VCaP (cell line): ENCODE data around the gene ETV7.

Source experiments
- H3K27ac ChIP-seq: fragments of 450-650 bp; 2 replicates; pipeline ENCODE4 v1.5.1; 2017
- TF ChIP-seq, protein P1 (sequence below): fragments of 450-650 bp; conservative IDR thresholded peaks from 2 replicates; pipeline ENCODE4 v1.5.1; 2017; ENCODE audit warnings: mild to moderate bottlenecking, moderate library complexity

ETV7 gene

DNA sequence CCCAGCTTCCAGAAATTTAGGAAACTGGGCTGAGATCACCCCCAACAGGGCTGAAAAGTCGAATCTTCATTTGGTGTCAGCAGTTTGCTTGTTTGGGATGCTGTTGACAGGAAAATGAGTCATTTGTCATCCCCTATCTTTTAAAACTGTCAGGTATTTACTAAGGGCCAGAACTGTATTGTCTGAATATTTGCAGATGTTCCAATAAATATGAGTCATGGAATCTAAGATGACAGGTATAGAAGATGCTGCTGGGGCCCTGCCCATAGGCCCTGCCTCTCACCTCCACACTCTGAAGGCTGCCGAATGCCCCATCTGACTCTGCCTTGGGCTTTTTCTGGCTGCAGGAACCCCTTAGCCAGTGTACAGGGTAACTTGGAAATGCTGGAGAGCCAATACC is 3.9 kb downstream of the ETV7 start:
- TF ChIP-seq, protein P1, sequence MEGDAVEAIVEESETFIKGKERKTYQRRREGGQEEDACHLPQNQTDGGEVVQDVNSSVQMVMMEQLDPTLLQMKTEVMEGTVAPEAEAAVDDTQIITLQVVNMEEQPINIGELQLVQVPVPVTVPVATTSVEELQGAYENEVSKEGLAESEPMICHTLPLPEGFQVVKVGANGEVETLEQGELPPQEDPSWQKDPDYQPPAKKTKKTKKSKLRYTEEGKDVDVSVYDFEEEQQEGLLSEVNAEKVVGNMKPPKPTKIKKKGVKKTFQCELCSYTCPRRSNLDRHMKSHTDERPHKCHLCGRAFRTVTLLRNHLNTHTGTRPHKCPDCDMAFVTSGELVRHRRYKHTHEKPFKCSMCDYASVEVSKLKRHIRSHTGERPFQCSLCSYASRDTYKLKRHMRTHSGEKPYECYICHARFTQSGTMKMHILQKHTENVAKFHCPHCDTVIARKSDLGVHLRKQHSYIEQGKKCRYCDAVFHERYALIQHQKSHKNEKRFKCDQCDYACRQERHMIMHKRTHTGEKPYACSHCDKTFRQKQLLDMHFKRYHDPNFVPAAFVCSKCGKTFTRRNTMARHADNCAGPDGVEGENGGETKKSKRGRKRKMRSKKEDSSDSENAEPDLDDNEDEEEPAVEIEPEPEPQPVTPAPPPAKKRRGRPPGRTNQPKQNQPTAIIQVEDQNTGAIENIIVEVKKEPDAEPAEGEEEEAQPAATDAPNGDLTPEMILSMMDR, result no peak
- H3K27ac ChIP-seq, result no peak overlapping the region

DNA sequence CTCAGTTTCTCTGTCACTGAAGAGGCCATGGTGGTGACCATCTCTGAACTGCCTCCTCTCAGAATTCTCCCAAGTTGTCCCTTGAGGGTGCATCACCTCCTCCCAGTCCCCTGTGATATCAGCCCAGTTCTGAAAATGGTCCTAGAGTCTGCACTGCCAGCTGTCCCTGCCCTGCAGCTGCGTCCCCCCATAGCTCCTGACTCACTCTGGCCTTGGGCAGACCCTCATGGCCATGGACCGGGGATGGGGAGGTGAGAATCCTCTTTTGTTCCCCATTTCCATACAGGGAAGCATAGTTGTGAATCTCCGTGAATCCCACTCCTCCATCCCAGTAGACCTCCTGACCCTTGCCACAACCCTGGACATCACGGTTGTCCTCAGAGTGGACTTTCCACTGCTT is 4.5 kb downstream of the ETV7 start:
- no peak overlapping the region for H3K27ac ChIP-seq
- TF ChIP-seq, protein P1, result no peak

DNA sequence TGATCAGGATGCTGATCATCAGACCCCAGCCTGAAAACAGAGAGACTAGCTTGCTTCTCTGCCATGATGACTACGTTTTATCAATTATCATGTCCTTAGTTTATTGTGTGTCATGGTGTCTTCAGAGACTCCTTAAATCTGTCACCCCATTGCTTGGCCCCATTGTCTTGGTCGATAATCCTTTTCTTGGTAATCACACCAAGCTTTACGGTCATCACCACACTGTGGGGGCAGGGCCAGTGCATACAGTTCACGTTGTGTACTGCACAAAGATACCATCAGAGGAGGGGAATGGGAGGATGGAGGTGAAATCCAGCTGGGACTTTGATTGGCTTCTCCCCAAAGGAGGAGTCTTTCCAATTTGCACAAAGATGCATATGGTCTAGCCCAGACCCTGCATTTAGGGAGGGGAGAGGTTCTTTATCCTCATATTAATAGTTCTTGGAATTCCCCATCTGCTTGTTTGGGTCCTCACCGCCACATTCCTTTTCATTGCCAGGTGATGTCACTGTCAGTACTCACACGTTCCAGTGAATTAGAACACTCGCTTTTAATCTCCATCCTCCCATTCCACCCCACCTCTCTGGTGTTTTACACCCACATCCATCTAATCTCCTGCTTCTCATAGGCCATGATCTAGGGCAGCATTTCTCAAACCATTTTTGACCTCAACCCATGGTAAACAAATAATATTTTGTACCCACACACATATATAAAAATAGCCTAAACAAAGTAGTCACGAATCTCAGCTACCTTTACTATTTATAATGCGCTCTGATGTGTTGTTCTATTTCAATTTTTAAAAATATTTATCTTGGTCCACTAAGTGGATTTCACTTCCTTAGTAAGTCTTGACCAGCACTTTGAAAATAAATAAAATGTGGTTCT is 5.7 kb downstream of the ETV7 start:
- TF ChIP-seq, protein P1, result no peak
- H3K27ac ChIP-seq, result no peak overlapping the region

DNA sequence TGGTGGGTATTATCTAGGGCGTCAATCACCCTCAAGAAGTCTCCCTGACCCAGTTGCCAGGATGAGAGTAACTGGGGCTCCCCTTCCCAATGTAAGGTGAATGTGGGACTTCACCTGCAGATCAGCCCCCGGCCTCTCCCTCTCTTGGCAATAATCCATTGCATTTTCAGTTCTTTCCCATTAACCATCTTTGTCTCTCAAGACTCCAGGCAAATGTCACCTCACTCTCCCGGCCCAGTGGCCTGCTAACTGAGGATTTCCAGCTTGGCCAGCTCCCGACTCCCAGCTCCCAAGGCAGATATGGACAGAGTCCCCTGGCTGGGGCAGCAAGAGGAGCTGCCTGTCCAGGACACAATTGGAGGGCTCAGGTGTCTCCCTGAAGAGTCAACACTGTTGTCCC is 7.3 kb downstream of the ETV7 start:
- TF ChIP-seq, protein P1, result no peak
- no peak overlapping the region for H3K27ac ChIP-seq

DNA sequence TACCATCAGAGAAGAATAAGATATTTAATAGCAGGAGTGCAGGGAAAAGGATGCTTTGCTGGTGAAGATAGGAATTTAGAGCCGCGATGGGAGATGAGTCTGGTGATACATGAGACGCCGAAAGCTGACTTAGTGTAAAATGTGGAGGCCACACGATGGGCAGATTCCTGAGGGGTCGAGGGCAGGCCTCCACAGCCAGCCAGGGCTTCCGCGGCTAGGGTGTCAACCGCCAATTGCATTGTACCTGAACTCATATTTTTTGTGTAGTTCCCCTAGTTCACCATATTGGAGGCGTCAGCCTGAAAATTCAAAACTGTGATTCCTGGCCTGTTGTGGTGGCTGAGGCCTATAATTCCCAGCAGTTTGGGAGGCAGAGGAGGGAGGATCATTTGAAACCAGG is 8.5 kb downstream of the ETV7 start:
- TF ChIP-seq, protein P1, result no peak
- no peak overlapping the region for H3K27ac ChIP-seq

DNA sequence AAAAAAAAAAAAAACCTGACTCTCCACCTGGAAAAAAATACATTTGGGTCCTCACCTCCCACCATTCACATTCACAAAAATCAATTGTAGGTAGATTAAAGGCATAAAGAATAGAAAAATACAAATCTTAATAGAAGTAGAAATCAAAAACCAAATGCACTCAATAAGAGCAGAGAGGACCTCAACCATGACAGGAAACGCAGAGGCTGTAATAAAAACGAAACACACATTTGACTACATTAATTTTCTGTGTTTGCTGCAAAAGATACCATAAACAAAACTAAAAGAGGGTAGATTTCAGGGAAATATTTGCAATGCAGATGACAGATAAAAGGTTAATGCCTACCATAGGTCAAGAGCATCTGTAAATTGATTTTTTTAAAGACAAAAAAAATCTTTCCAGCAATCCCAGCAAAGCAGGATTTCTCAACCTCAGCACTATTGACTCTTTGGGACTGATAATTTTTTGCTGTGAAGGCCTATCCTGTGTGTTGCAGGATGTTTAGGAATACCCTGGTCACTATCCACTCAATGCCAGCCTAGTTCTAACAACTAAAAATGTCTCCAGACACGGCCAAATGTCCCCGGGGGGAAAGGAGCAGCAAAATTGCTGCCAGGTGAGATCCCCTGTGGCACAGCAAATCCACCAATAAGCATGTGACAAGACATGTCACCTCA is 9.1 kb downstream of the ETV7 start:
- no peak overlapping the region for H3K27ac ChIP-seq
- TF ChIP-seq, protein P1, result no peak

DNA sequence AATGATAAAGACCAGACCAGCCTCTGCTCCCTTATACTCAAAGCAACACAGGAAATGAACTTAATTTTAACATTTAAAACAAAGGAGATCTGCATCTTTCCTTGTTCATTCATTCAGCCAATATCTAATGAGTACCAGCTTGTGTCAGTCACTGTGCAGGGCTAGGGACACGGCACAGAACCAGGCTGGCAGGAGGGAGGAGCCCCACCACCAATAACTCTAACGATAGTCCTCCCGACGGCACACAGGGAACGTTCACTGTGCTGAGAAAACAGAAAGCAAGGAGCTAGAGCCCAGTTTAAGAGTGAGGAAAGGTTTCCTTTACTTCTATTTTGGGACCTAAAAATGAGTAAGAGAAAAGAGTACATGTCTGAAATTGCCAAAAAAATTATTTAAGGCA is 9.9 kb downstream of the ETV7 start:
- TF ChIP-seq, protein P1, result no peak
- no peak overlapping the region for H3K27ac ChIP-seq
